HEK293T (cell line): Measurements from ENCODE around the gene SSTR4.

Experiments
- ARNT ChIP-seq: fragments of 450-650 bp; IDR thresholded peaks from 2 replicates; pipeline ENCODE4 v1.6.1; 2017; ENCODE audit warnings: mild to moderate bottlenecking
- BHLHE40 ChIP-seq: fragments of 450-650 bp; IDR thresholded peaks from 2 replicates; pipeline ENCODE4 v1.6.1; 2016; ENCODE audit warnings: mild to moderate bottlenecking, moderate library complexity, borderline replicate concordance
- ELF4 ChIP-seq: fragments of 450-650 bp; IDR thresholded peaks from 2 replicates; pipeline ENCODE4 v1.6.1; 2017; ENCODE audit warnings: antibody characterized with exemption
- FOXA1 ChIP-seq: fragments of 450-650 bp; IDR thresholded peaks from 2 replicates; pipeline ENCODE4 v1.6.1; 2016; ENCODE audit warnings: mild to moderate bottlenecking
- FOXK2 ChIP-seq: fragments of 450-650 bp; IDR thresholded peaks from 2 replicates; pipeline ENCODE4 v1.6.1; 2016; ENCODE audit warnings: mild to moderate bottlenecking
- FOXM1 ChIP-seq: fragments of 450-650 bp; IDR thresholded peaks from 2 replicates; pipeline ENCODE4 v1.6.1; 2017; ENCODE audit warnings: mild to moderate bottlenecking, borderline replicate concordance
- HDGF ChIP-seq: fragments of 450-650 bp; IDR thresholded peaks from 2 replicates; pipeline ENCODE4 v1.6.1; 2017; ENCODE audit warnings: antibody characterized with exemption, borderline replicate concordance
- L3MBTL2 ChIP-seq: fragments of 450-650 bp; conservative IDR thresholded peaks from 2 replicates; pipeline ENCODE4 v1.6.1; 2016; ENCODE audit warnings: mild to moderate bottlenecking
- NFRKB ChIP-seq: fragments of 450-650 bp; IDR thresholded peaks from 2 replicates; pipeline ENCODE4 v1.6.1; 2016; ENCODE audit warnings: mild to moderate bottlenecking, moderate library complexity
- SP1 ChIP-seq: fragments of 450-650 bp; IDR thresholded peaks from 2 replicates; pipeline ENCODE4 v1.6.1; 2017
- SUZ12 ChIP-seq: fragments of 450-650 bp; IDR thresholded peaks from 2 replicates; pipeline ENCODE4 v1.6.1; 2016; ENCODE audit warnings: mild to moderate bottlenecking
- TARDBP ChIP-seq: fragments of 450-650 bp; IDR thresholded peaks from 2 replicates; pipeline ENCODE4 v1.6.1; 2016
- TF ChIP-seq, protein P1 (sequence below): fragments of 450-650 bp; IDR thresholded peaks from 2 replicates; pipeline ENCODE4 v1.6.1; 2016

DNA sequence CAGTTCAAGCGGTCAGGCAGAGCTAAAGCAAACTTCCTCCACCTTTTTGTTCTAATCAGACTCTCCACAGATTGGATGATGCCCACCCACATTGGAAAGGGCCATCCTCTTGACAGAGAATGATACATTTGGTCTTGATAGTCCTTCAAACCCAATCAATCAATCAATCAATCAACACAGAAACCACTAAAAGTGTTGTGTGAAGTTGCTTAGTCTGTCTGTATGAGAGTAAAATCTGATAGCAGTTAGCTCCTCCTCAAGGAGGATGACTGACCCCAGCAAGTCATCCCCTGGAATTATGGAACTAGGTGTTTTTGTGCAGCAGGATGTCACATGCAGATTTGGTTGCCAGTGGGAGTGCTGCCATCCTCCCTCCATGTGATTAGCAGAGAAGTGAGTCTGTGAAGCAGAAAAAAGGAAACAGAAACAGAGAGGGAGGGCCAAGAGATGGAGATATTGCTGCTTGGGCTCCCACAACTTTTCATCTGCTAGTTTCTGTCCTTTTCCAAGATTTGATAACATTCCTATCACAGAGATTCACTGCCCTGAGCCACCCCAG is 32.0 kb upstream of the SSTR4 start:
- TF ChIP-seq FOXM1, result no peak
- no peak for TF ChIP-seq SP1
- no peak for TF ChIP-seq FOXK2
- TF ChIP-seq, protein P1, sequence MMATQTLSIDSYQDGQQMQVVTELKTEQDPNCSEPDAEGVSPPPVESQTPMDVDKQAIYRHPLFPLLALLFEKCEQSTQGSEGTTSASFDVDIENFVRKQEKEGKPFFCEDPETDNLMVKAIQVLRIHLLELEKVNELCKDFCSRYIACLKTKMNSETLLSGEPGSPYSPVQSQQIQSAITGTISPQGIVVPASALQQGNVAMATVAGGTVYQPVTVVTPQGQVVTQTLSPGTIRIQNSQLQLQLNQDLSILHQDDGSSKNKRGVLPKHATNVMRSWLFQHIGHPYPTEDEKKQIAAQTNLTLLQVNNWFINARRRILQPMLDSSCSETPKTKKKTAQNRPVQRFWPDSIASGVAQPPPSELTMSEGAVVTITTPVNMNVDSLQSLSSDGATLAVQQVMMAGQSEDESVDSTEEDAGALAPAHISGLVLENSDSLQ, result no peak
- no peak for TF ChIP-seq TARDBP
- no peak for TF ChIP-seq NFRKB
- TF ChIP-seq ELF4, result no peak
- no peak for TF ChIP-seq FOXA1
- no peak for TF ChIP-seq ARNT
- TF ChIP-seq HDGF, result no peak
- no peak for TF ChIP-seq BHLHE40
- no peak for TF ChIP-seq L3MBTL2
- no peak for TF ChIP-seq SUZ12
